ENCODE results near the gene RNF157.

Gene RNF157

GRCh38 chr17:76240461-76241203 lies at the start of gene RNF157:
Gene RNF157, minus strand, starts transcription at chr17:76240493. Its CDS starts 253 bp downstream, at chr17:76240240.
- peak; percentile 2 for DNase-seq

- no peak for DNase-seq
These were observed 41.5 kb upstream of the RNF157 start for GRCh38 chr17:76281573-76282371.

GRCh38 chr17:76280650-76281049 lies 40.4 kb upstream of the RNF157 start:
- DNase-seq = no peak

GRCh38 chr17:76279742-76280287 lies 39.5 kb upstream of the RNF157 start:
- DNase-seq = no peak

DNA sequence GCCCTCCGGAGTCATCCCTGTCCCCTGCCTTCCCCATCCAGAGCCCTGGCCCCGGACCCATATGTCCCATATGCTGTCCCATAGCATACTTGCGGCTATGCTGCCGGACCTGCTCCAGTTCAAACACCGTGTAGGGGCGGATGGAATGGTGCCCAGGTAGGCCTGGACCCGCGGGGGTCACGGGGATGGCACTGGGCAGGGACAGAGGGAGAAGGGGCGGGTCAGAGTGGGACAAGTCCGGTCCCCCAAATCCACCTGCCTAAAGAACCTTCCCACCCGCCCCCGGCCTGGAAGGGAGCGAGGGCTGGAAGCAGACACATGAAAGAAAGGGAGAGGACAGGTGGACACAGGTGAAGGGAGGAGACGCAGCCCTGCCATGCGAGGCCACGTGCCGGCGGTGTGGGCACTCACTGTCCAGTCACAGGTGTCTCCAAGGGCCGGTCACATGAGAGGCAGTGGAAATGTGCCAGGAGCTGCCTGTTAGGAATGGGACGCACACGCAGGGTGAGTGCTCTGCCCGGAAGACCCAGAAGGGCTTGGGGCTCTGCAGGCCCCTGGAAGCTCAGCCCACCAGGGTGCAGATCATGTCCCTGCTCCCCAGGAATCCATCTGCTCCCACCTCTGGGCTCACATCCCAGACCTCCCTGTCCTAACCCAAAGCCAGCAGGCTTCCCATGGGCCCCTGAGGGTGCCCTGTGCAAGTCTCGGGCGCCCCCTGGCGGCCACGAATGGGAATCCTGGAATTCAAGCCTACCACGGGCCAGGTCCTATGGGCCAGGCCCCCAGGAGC lies 38.9 kb upstream of the RNF157 start:
- peak; percentile 17 for DNase-seq

DNA sequence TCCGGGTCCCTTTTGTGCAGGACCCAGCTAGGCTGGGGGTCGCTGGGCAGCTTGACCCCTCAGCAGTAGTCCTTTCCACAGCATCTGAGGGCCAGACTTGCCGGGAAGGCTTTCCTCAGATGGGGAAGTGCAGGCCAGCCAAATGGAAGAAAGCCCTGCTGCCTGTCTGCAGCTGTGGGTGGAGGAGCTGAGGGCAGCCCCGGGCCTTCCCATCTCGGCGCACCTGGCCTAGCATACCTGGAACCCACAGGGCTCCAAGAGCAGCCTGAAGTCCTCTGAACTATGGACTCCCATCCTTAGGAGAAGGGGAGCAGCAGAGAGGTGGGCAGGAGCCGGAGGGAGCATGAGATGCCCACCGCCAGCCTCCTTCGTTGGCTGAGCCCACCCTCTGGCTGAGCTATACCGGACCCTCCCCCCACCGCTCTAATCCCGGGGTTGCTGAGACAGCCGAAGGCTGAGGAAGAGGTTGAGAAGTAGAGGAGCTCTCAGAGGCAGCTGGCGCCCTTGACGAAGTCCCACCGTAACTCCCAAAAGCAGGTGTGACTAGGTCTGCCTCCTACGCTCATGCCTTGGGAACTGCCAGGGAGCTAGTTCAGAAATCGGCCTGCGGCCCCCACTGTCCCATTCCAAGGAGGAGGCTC lies 38.1 kb upstream of the RNF157 start:
- no peak for DNase-seq

- DNase-seq = no peak
These were observed 37.3 kb upstream of the RNF157 start for GRCh38 chr17:76277300-76278267.

GRCh38 chr17:76276461-76277299 lies 36.4 kb upstream of the RNF157 start:
- no peak for DNase-seq

GRCh38 chr17:76276069-76276431 lies 35.8 kb upstream of the RNF157 start:
- DNase-seq = no peak

DNA sequence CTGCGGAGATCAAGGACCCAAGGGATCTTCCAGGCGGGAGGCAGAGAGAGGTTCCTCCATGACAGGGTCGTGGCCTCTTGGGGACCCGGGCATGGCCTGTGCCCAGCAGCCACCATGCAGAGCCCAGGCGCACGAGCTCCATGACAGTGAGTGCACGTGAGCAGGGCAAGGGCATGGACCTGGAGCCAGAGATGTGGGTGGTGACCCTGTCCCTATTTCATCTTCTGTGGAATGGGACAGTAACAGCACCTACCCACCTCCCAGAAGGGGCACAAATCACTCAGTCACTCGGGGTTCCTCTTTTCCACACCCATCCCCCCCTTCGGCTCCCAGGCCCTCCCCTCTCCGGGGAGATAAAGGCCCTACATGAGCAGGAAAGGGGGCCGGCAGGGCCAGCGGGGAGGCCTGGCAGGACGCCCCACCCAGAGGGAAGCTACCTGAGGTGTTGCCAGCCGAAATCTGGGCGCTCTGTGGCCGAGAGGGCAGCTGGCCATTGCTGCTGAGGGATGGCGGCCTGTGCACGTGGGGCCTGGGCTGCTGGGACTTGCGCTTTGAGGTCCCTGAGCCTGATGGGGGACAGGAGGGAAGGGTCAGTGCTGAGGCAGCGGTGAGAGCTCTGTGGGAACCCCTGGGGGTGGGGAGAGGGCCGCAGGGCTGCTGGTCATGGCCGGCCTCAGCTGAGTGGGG lies 35.2 kb upstream of the RNF157 start:
- no peak for DNase-seq

DNA sequence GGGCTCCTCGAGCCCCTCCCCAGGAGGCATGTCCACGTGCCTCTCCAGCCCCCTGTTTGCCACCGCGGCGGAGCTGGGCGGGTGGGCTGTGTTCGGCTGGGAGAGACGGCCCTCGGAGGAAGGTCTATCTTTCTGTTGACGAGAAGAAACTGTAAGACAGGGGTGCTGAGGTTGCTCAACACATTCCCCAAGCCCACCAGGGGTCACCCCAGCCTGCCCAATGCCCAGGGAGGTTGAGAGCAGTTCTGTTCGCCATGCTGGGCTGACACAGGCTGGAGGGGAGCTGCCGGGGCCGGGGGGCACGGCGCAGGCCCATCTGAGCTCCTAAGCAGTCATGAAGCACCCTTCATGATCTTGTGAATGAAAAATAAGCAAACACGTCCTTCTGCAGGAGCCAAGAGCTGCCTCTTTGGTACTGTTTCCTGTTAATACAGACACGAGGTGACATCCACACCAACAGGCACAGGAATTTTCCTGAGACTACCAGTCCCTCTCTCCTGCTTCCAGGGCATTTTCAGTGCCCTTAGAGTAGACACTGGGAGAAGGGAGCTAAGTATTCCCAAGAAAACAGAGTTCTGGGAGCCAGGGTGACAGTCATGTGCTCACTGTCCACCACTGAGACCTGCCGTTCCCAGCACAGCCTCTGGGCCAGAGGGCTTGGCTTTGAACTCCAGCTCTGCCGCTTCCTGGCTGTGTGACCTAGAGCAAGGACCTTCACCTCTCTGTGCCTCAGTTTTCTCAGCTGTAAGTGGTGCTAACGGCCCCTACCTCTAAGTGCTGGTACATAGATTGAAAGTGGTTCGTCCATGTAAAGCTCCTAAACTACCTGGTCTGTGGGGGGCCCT lies 34.0 kb upstream of the RNF157 start:
- DNase-seq = no peak

DNA sequence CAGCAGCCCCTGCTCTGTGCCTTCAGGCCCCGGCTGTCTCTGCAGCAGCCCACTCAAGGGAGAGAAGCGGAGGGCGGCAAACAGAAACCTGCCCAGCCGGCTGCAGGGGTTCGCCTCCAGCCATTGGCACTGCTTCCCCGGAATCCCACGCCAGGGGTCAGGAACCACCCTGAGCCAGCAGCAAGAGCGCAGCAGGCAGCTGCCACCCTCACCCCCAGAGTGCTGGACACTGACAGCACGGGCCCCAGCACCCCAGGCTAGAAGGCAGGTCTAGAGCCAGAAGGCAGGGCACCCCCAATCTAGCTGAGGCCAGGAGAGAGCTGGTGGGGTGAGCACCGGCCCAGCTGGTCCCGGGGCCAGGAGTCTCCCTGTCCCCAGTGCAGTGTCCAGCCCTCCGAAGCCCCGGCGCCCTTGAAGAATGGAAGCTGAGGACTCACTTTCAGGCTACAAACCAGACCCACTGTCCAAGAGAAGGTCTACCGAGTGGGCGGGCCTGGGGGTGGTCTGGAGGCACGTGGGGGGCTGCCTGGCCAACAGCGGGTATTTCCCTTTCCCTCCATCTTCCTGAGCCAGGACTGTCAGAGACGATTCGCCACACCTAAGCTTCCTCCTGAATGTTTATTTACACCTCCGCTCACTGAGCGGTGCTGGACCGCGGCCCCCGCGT lies 33.3 kb upstream of the RNF157 start:
- no peak for DNase-seq

DNA sequence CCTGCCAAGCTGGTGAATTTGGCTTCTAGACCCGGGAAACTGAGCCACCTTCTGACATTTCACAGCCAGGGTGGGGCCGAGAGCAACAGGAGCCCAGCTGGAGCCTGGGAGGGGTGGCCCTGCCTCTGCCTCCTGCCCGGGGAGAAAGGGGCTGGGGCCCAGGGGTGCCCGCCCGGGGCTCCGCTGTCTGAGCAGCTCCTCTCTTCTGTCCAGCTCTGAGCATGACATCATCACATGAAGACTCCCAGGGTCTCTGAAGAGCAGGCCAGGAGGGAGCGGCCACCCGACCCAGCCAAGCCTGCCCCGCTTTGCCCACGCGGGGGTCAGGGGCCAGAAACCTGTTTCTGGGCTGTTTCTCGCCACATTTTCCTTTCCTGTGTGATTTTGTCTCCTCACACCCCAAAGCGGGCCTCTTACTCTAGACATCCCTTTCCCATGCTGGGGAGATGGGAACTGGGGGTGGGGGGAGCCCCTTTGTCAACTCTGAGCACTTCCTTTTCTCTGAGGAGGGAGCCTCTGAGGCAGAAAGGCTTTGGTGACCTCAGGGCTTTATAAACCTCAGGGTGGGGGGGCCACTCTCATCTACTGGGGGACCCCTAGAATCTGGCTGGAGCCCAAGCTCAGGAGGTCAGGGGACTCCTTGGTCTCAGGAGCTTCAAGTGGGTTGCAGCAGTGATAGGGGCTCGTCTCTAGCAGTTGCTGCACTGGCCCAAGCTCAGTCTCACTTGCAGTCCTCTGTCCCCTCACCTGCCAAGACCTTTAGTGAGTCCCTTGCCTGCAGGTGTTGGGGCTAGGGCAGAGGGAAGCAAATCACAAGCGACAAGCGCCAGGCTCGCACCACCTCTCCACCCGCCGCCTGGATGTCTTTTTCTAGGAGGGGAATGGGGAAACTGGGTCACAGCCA lies 32.5 kb upstream of the RNF157 start:
- DNase-seq = no peak

- DNase-seq = no peak
These were observed 31.6 kb upstream of the RNF157 start for GRCh38 chr17:76271669-76272540.

DNA sequence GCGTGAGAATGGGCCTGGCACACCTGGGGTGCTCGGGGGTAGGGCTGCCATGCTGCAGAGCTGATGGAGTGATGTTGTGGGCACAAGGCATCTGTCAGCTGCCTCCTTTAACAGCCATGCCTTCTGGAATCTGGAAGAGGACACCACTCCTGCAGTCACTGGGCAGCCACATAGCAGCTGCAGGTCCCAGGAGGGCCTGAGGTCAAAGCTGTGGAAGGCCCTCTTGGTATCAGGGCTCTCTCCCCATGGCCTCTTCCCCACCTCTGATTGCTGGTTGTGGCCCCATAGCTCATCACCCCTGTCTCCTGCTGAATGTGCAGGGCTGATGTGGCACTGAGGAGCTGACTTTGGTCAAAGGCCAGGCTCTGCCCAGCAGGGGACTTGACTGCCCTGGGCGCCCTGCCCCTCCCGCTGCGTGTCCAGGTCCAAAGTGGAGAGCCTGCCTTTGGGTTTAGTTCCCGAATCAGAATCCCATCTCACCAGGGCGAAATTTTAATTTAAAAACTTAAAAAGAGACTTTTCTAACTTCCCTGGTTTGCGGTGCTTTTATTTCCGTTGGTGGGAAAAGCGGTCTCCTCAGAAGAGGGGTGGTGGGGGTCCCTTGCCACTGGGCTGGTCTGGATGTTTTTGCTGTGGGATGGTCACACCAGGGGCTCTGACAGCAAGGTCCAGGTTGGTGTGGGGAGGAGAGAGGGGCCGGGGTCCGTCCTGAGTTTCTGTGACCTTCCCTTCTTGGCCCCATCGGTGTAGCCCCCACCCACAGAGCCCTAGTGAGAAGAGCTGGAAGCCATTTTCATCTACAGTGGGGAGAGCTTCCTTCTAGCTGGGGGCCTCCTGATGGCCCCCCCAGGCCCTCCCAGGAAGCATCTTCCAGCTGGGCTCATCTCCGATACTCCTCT lies 30.7 kb upstream of the RNF157 start:
- no peak for DNase-seq

All from NCI-H748 treated with DMSO at 0.1 percent for 48 hours (cell line).